ENCODE results near the gene HAT1.
A peak's percentile ranks its signal among the peaks of the same experiment; 100 is the strongest.

The HAT1 gene

DNA sequence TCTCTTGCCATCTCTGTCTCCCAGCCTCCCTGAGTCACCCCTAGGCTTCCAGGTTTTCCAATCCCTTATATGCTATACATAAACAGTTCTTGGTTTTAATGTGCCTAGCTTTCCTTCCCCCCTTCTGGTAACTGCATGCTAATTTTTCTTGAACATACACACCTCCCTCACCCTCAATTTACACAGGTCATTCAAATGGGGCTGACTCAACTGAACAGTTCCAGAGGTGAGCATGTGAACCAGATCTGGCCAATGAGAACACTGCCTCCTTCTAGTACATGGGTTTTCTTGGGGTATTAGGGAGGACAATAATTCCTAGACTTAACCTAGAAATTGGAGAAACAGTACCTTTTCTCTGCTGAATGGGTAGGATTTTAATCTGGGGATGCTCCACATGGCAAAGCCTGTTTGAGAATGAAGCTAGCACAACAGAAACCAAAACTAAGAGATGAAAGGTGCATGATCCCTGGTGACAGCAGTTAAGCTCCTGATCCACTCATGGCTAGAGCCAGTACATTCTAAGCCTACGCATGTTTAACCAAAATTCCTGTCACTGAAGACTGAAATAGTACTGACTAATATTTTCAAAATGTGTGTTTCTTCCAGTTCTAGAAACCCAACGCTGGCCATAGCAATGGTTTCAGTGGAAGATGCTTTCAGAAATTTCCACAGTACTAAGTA, 40.0 kb upstream of the HAT1 start:
- Histone ChIP-seq H3K27ac (peak overlapping the region; percentile 74 to 85), H3K4me3 (peak overlapping the region; percentile 40)
- DNase-seq (ENCODE audit: low spot score): no peak
- TF ChIP-seq CTCF (IDR thresholded peaks at IDR 0.05): no peak

- Histone ChIP-seq H3K27ac (peak overlapping the region; percentile 74 to 85), H3K4me3 (no peak overlapping the region)
- TF ChIP-seq CTCF (IDR thresholded peaks at IDR 0.05): no peak
- no peak for DNase-seq (ENCODE audit: low spot score)
Measured at GRCh38 chr2:171883275-171883893, 38.9 kb upstream of the HAT1 start.

DNA sequence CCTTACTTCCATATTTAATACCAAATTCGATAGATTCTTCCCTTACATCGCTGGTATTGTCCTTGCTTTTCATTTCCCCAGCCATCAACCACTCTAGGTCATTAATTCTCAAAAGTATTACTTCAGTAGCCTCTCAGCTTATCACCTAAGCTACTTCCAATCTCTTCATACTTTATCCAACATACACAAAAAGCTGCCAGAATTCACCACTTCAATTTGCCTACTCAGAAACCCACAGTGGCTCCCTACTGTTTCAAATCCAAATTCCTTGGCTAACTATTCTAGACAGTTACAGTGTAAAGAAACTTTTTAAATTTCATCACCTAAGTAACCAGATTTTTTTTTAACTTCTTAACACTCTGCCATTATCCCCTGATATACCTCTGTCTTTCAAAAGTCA, 32.9 kb upstream of the HAT1 start:
- no peak for DNase-seq (ENCODE audit: low spot score)
- TF ChIP-seq CTCF (IDR thresholded peaks at IDR 0.05): no peak
- Histone ChIP-seq H3K4me3 (no peak overlapping the region), H3K27ac (no peak overlapping the region)

GRCh38 chr2:171889808-171890207, 32.5 kb upstream of the HAT1 start:
- Histone ChIP-seq H3K4me3 (no peak overlapping the region), H3K27ac (no peak overlapping the region)
- no peak for TF ChIP-seq CTCF (IDR thresholded peaks at IDR 0.05)
- no peak for DNase-seq (ENCODE audit: low spot score)

- H3K4me3 ChIP-seq: peak overlapping the region; percentile 87
- DNase-seq (ENCODE audit: low spot score): no peak
- peak overlapping the region; percentile 78 to 80 for H3K27ac ChIP-seq
- no peak for TF ChIP-seq CTCF (IDR thresholded peaks at IDR 0.05)
Measured at GRCh38 chr2:171893196-171893823, 29.0 kb upstream of the HAT1 start.

GRCh38 chr2:171893824-171894611, 28.2 kb upstream of the HAT1 start, which contains the start of gene SLC25A12:
SLC25A12 (minus strand) TSS chr2:171894244; CDS start chr2:171894214, 30 bp downstream.
- no peak for TF ChIP-seq CTCF (IDR thresholded peaks at IDR 0.05)
- peak; percentile 88 for DNase-seq (ENCODE audit: low spot score)
- Histone ChIP-seq H3K4me3 (peak within 1 kb of the TSS; percentile 87), H3K27ac (peak within 1 kb of the TSS; percentile 78 to 80)
